Caco-2 (cell line): ENCODE data around the gene RB1. TPM values are rescaled to one million over a fixed set of nuclear protein-coding genes. Genes with fewer than 3 reads are reported as not detected.

Source experiments
- BruUV-seq: library from RNA; stranded (reverse); fragments of 400-500 nt; replicated peaks from 2 replicates; lab custom pipeline; 2021; lab: Mats Ljungman, UMichigan
- CTCF ChIA-PET: fragments of 300-600 bp; sonication (Branson Sonifier 250); formaldehyde crosslinking; loops from one replicate; lab custom pipeline; 2022; ENCODE audit warnings: antibody characterized with exemption; lab: Charles Lee
- POLR2A ChIA-PET: fragments of 300-600 bp; sonication (Branson Sonifier 250); formaldehyde crosslinking; loops from one replicate; lab custom pipeline; 2022; ENCODE audit warnings: antibody characterized with exemption; lab: Charles Lee
- DNase-seq, 2 experiments: peaks; one replicate each; pipeline versions ENCODE4 v3.0.0 to v3.0.0-alpha.2; 2020 to 2022
- H3K27me3 ChIP-seq: replicated peaks from 2 replicates; pipeline ENCODE4 v1.6.0; 2011; ENCODE audit warnings: low read length; ENCODE audit not compliant: control insufficient read depth, insufficient read depth
- H3K36me3 ChIP-seq: 2 replicates; pipeline ENCODE4 v1.5.1; 2011; ENCODE audit warnings: low read length; ENCODE audit not compliant: control insufficient read depth, insufficient read depth
- H3K4me1 ChIP-seq: fragments of 250-450 bp; sonication (Bioruptor Pico); 2 replicates; pipeline ENCODE4 v1.5.1; 2020; ENCODE audit warnings: mild to moderate bottlenecking
- H3K4me3 ChIP-seq: 2 replicates; pipeline ENCODE4 v1.5.1; 2011; ENCODE audit warnings: low read depth, mild to moderate bottlenecking, control low read depth, low read length
- H3K9me3 ChIP-seq: fragments of 250-450 bp; sonication (Bioruptor Pico); 2 replicates; pipeline ENCODE4 v1.5.1; 2020; ENCODE audit warnings: mild to moderate bottlenecking, moderate library complexity
- H3K27ac Mint-ChIP-seq: one replicate; pipeline ENCODE4 v1.8.0; 2022; ENCODE audit warnings: mixed read lengths; ENCODE audit not compliant: unreplicated experiment
- H3K27me3 Mint-ChIP-seq: one replicate; pipeline ENCODE4 v1.8.0; 2022; ENCODE audit warnings: mixed read lengths; ENCODE audit not compliant: insufficient read depth, unreplicated experiment
- H3K36me3 Mint-ChIP-seq: one replicate; pipeline ENCODE4 v1.8.0; 2022; ENCODE audit warnings: mild to moderate bottlenecking, mixed read lengths; ENCODE audit not compliant: insufficient read depth, unreplicated experiment
- H3K4me1 Mint-ChIP-seq: one replicate; pipeline ENCODE4 v1.8.0; 2022; ENCODE audit warnings: low read depth, mixed read lengths; ENCODE audit not compliant: unreplicated experiment
- H3K4me3 Mint-ChIP-seq: one replicate; pipeline ENCODE4 v1.8.0; 2022; ENCODE audit warnings: mild to moderate bottlenecking, moderate library complexity, mixed read lengths; ENCODE audit not compliant: unreplicated experiment
- H3K9me3 Mint-ChIP-seq: one replicate; pipeline ENCODE4 v1.8.0; 2022; ENCODE audit warnings: mixed read lengths; ENCODE audit not compliant: unreplicated experiment
- CTCF ChIP-seq, 2 experiments: fragments of 200-600 bp in 1 of 2; IDR thresholded peaks; 1 replicate in 1 of 2; 2 replicates in 1 of 2; pipeline versions ENCODE4 v1.5.1 to v1.8.0; 2011 to 2022; ENCODE audit warnings: antibody characterized with exemption in 1 of 2, control low read depth in 1 of 2, inconsistent platforms in 1 of 2, low read depth in 1 of 2, low read length in 1 of 2, mild to moderate bottlenecking in 1 of 2, moderate library complexity in 1 of 2; ENCODE audit not compliant: insufficient read depth in 1 of 2, severe bottlenecking in 1 of 2, unreplicated experiment in 1 of 2
- intact Hi-C: fragments of 100-400 bp; cut with micrococcal nuclease; formaldehyde crosslinking; loops from one replicate; pipeline ENCODE4 v1.10.0; 2022; ENCODE audit not compliant: unreplicated experiment
- total RNA-seq: library from RNA; stranded (reverse); gene quantifications from 2 replicates; pipeline ENCODE4 v1.2.3, GENCODE V29; 2022

The RB1 gene
- total RNA-seq, 1 experiment from 2014 or later: 24.1 TPM

GRCh38 chr13:48488995-48489394 lies 185.4 kb downstream of the RB1 start:
- Histone ChIP-seq H3K27me3 (no peaks in the 10 kb centered on the region), H3K9me3 (no peaks in the 10 kb centered on the region), H3K36me3 (no peaks in the 10 kb centered on the region), H3K4me1 (no peaks in the 10 kb centered on the region), H3K4me3 (no peak overlapping the region)
- ChIA-PET CTCF (no interaction called here), POLR2A (no interaction called here)
- Mint-ChIP-seq H3K4me3 (no peak overlapping the region), H3K4me1 (no peaks in the 10 kb centered on the region), H3K27me3 (no peaks in the 10 kb centered on the region), H3K27ac (no peak overlapping the region), H3K36me3 (no peaks in the 10 kb centered on the region), H3K9me3 (no peaks in the 10 kb centered on the region)
- TF ChIP-seq CTCF (IDR thresholded peaks at IDR 0.05; ENCODE audit: insufficient read depth in 1 of 2, low read depth in 1 of 2, low read length in 1 of 2, severe bottlenecking in 1 of 2, unreplicated experiment in 1 of 2): no peak
- intact Hi-C loops: no loop called here
- no TSS peak for BruUV-seq
- no peak for DNase-seq

DNA sequence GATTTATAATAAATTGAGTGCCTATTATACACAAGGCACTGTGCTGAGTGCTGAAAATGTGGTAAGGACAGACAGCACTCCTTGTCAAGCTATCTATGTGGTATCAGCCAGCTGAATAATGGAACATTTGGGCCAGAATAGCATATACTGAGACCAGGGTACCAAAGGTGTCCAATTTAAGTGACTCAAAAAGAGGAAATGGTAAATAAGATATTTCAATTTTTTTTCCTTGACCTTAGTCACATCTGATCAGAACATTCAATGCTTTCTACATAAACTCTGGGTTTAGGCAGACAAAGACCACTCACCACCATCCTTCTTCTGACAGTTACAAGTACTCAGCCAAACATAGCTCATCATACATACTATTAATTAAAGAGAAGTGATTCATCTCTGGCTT lies 186.1 kb downstream of the RB1 start:
- no peak for DNase-seq
- CTCF ChIA-PET: no interaction called here
- Mint-ChIP-seq H3K27ac (no peak overlapping the region), H3K27me3 (no peaks in the 10 kb centered on the region), H3K36me3 (no peaks in the 10 kb centered on the region), H3K4me3 (no peak overlapping the region), H3K9me3 (no peaks in the 10 kb centered on the region), H3K4me1 (no peaks in the 10 kb centered on the region)
- Histone ChIP-seq H3K9me3 (no peaks in the 10 kb centered on the region), H3K4me1 (no peaks in the 10 kb centered on the region), H3K36me3 (no peaks in the 10 kb centered on the region), H3K27me3 (no peaks in the 10 kb centered on the region), H3K4me3 (no peak overlapping the region)
- intact Hi-C loops: no loop called here
- BruUV-seq: no TSS peak
- POLR2A ChIA-PET: no interaction called here
- TF ChIP-seq CTCF (IDR thresholded peaks at IDR 0.05; ENCODE audit: insufficient read depth in 1 of 2, low read depth in 1 of 2, low read length in 1 of 2, severe bottlenecking in 1 of 2, unreplicated experiment in 1 of 2): no peak

- Histone ChIP-seq H3K36me3 (no peaks in the 10 kb centered on the region), H3K9me3 (no peaks in the 10 kb centered on the region), H3K27me3 (no peaks in the 10 kb centered on the region), H3K4me3 (no peak overlapping the region), H3K4me1 (no peaks in the 10 kb centered on the region)
- Mint-ChIP-seq H3K4me3 (no peak overlapping the region), H3K36me3 (no peaks in the 10 kb centered on the region), H3K4me1 (no peaks in the 10 kb centered on the region), H3K9me3 (no peaks in the 10 kb centered on the region), H3K27me3 (no peaks in the 10 kb centered on the region), H3K27ac (no peak overlapping the region)
- no TSS peak for BruUV-seq
- CTCF ChIA-PET: no interaction called here
- no peak for DNase-seq
- POLR2A ChIA-PET: no interaction called here
- intact Hi-C loops: no loop called here
- no peak for TF ChIP-seq CTCF (IDR thresholded peaks at IDR 0.05; ENCODE audit: insufficient read depth in 1 of 2, low read depth in 1 of 2, low read length in 1 of 2, severe bottlenecking in 1 of 2, unreplicated experiment in 1 of 2)
These were observed 186.7 kb downstream of the RB1 start for GRCh38 chr13:48490241-48490640.
